HG02943 (cell line): ENCODE measurements around the gene FALEC.
"Not testable (repeated sequence)": the region's sequence is repeated elsewhere in the genome, so short reads cannot be mapped to it uniquely, and the experiment has no call there.

Source experiments
- ATAC-seq: cut with Tn5 transposase; IDR thresholded peaks from one replicate; pipeline ENCODE4 v1.9.1; 2021; ENCODE audit warnings: mild to moderate bottlenecking, low read depth, moderate library complexity; ENCODE audit not compliant: unreplicated experiment

The FALEC gene

DNA sequence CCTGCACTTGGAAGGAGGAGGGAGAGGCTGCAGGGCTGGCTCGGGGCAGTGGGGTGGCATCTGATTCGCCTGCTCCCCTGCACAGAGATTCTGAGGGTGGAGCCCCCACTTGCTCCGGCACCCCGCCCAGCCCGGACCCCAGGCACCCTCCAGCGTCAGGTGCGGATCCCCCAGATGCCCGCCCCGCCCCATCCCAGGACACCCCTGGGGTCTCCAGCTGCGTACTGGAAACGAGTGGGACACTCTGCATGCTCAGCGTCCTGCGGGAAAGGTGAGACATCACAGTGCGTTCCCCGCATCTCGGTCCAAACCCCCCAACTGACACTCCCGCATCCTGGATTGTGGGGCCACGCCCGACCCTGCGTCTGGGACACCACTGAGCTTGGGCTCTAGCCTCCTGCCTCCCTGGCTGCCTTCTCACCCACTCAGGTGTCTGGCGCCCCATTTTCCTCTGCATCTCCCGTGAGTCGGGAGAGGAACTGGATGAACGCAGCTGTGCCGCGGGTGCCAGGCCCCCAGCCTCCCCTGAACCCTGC is 41.6 kb downstream of the FALEC start:
- ATAC-seq: no peak

DNA sequence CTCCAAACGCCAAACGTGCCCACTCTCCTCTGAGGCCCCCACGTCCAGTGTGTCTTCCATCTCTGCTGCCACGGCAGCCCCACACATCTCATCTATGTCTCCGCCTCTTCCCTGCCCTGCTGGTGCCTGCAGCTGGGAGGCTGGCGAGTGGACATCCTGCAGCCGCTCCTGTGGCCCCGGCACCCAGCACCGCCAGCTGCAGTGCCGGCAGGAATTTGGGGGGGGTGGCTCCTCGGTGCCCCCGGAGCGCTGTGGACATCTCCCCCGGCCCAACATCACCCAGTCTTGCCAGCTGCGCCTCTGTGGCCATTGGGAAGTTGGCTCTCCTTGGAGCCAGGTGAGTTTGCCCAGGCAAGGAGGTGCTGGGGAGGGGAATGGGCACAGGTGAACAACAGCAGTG is 42.3 kb downstream of the FALEC start:
- no peak for ATAC-seq

DNA sequence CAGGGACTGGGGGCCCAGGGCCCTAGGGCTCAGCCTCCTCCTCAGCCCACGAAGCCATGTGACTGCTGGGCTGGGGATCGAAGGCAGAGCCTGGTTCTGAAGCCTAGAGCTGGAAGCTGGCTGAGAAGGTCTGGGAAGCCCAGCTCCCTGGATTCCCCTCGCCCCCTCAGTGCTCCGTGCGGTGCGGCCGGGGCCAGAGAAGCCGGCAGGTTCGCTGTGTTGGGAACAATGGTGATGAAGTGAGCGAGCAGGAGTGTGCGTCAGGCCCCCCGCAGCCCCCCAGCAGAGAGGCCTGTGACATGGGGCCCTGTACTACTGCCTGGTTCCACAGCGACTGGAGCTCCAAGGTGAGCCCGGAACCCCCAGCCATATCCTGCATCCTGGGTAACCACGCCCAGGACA is 42.8 kb downstream of the FALEC start:
- ATAC-seq: no peak

DNA sequence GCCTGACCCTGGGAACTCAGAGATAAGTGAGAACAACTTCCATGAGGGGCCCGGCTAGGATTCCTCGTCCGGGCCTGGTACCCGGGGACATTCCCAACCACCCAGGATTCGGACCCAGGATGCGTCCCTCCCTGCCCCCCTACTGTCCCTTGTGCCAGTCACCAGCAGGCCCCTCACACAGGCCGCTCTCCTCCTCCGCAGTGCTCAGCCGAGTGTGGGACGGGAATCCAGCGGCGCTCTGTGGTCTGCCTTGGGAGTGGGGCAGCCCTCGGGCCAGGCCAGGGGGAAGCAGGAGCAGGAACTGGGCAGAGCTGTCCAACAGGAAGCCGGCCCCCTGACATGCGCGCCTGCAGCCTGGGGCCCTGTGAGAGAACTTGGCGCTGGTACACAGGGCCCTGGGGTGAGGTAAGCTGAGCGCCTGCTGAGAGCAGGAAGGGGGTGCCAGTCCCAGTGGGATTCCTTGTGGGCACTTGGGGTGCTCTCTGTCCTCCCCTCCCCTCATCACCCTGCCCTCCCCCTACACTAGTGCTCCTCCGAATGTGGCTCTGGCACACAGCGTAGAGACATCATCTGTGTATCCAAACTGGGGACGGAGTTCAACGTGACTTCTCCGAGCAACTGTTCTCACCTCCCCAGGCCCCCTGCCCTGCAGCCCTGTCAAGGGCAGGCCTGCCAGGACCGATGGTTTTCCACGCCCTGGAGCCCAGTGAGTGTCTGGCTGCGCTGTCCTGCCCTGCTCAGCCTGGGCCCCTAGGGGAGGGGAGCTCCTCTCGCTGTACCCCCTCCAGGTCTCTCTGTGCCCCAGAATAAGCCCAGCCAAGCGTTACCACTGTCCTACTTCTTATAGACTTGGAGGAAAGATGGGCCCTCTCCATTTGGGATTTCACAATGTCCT is 43.5 kb downstream of the FALEC start:
- no peak for ATAC-seq

DNA sequence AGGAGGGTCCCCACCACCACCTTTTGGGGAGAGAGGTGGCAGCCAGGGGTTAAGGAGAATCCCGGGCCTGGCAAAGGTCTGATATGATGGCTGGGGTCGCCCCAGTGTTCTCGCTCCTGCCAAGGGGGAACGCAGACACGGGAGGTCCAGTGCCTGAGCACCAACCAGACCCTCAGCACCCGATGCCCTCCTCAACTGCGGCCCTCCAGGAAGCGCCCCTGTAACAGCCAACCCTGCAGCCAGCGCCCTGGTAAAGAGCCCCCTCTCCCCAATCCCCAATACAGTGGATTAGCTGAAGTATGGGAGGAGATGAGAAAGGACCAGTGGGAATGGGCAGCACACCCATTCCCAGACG is 44.1 kb downstream of the FALEC start:
- ATAC-seq: no peak

DNA sequence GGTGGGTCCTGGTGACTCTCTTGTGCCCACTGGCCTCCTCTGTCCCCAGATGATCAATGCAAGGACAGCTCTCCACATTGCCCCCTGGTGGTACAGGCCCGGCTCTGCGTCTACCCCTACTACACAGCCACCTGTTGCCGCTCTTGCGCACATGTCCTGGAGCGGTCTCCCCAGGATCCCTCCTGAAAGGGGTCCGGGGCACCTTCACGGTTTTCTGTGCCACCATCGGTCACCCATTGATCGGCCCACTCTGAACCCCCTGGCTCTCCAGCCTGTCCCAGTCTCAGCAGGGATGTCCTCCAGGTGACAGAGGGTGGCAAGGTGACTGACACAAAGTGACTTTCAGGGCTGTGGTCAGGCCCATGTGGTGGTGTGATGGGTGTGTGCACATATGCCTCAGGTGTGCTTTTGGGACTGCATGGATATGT is 44.5 kb downstream of the FALEC start:
- ATAC-seq: no peak

DNA sequence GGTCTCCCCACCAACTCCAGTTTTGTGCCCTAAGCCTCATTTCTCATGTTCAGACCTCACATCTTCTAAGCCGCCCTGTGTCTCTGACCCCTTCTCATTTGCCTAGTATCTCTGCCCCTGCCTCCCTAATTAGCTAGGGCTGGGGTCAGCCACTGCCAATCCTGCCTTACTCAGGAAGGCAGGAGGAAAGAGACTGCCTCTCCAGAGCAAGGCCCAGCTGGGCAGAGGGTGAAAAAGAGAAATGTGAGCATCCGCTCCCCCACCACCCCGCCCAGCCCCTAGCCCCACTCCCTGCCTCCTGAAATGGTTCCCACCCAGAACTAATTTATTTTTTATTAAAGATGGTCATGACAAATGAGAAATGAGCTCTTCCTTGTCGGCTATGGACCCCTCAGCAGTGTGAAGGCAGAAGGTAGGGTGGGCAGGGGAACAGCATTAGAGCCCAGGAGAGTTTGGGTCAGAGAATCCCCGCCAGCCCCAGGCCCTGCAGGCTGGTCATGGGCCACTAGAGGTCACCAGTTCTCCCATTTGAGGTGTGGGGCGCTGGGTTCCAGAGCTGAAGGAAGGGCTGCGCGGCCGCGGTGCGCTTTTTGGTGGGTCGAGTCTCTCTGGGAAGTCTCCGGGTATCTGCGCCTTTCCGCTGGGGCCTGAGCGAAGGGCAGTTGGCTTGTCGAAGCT is 45.2 kb downstream of the FALEC start:
- no peak for ATAC-seq

DNA sequence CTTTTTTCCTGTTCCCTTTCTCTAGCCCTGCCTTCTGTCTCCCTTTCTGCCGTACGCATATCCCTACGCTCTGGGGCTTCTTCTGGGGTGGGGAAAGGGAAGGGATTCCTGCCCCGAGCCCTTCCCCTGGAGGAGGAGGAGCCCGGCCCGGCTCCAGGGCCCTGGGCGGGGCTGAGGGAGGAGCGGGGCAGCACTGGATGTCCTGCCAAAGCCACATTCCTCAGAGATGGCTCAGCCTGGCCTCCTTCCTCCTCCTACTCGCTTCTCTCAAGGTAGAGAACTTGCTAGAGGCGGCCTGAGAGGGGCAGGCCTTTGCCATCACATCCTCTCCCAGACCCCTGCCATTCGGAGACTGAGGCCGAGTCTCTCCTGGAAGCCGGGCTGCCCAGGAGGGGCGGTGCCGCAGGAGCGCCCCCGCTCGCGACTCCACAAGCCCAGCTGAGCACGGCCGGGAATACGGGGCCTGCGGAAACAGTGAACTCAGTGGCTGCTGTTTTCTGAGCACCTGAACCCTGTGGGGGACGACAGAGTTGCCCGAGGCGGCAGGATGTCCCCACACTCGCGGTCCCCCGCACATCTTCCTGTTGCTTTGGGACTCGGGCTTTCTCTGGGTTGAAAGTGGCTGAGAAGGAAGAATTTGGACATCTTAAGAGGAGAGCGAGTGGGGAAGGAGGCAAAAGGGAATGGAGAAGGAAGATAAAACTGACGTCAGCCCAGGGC is 45.9 kb downstream of the FALEC start:
- ATAC-seq: no peak

DNA sequence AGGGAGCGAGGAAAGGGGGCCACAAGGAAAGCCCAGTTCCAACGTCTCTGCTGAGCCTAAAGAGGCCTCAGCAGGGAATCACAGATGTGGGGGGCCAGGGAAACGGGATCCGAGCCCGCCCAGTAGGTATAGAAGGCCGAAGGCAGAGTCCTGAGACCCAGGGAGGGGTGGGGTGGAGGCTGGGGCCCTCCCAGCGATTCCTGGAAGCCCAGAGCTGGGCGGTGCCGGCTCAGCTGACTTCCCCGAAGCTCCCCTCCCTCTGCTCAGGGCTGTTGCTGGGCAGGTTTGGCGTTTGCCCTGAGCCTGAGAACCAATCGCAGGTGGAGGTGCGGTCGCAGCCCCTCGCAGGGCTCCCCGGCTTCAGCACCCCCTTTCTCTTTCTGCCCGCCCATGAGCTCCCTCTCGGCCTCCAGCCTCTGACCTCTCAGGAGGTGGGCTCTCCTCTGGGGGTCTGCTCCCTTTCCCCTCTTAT is 46.5 kb downstream of the FALEC start:
- peak; percentile 37 for ATAC-seq

DNA sequence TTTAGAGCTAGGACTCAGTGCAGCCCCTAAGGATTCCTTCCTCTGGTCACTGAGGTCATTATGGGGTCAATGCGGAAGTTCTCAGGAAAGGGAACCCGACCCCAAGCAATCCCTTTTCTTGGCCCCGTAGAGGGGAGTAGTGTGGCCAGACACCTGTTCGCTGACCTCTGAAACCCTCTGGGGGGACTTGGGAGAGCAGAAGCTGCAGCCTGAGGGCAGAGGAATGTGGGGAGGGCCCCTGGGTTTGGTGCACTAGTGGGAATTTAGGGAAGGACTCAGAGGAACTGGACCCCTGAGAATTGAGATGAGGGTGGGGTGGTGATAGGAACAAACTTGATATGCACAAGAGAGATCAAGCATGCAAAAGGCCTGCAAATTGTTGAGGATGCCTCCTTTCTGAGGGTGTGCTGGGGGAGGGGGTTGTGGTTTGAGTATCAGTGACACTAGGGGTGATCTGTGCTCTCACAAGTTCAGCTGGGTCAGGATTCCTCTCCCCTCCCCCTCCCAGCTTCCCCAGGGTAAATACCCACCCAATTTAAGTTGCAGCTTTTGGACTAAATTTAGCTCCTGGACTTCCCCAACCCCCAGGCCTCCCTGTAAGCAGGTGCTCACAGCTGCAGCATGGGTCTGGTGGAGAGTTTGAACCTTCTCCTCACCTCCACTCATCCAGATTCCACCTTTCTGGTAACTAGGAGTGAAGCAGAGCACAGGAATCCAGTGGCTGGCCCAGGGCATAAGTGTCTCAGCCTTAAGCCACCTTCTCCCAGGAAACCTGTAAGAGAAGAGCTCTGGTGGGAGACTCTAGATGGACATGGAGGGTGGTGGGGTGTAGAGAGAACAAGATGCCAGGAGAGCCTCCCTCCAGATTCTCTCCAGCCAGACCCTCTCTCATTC is 47.1 kb downstream of the FALEC start:
- ATAC-seq: peak; percentile 32

DNA sequence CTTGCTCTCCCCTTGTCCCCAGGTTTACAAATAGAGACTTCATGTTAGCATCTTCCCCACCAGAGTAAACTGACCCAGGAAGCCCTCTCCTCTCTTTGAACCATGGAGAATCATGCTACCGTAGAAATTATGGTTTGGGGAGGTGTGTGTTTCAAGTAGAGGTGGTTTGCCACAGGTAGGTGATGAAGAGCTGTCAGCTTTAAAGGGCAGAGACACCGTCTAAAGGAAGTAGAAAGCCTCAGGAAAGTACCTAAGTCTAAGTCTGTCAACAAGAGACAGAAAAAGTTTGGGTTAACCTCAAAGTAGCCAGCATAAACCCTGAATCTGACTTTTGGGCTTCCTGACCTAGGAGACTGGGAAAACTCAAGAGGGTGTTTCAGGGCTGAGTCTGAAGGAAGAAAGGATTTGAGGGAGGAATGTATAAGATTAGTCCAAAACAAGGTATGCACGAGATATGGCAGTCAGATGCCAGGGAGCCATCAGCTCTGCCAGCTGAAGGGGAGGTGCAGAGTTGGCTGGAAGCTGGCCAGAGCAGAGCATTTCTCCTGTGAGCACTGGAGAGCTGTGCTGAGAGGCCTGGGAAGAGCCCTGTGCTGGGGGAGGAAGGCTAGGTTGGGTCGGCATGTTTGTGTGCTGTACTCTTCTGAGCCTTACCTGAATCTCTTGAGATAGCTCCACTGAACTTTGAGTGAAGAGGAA is 47.9 kb downstream of the FALEC start:
- ATAC-seq: peak; percentile 32

DNA sequence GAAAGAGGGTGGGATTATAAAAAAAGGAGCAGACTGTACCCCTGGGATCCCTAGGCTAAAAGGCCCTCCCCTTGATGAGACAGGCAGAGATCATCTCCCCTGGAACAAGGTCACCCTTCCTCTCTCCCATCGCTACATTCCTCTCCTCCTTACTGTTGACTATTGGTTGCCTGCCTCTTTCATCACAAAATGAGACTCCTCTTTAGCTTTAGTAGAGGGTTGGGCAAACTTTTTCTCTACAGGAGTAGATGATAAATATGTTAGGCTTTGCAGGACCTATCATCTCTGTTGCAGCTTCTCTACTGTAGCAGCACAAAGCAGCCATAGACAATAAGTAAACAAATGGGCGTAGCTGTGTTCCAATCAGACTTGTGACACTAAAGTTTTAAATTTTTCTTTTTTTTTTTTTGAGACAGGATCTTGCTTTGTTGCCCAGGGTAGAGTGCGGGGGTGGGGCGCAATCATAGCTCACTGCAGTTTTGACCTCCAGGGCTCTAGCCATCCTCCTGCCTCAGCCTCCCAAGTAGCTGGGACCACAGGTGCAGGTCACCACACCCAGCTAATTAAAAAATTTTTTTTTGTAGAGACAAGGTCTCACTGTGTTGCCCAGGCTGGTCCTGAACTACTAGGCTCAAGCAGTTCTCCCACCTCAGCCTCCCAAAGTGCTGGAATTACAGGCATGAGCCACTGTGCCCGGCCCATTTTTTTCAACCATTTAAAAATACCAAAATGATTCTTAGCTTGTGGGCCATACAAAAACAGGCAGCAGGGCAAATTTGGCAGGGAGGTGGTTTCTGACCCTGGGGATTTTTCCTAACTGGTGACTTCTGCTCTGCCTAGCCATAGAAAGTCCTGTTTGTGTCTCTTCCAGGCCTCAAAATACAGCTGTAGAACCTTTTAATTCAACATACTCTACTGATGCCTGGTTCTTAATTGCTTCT is 48.8 kb downstream of the FALEC start:
- ATAC-seq: no peak

DNA sequence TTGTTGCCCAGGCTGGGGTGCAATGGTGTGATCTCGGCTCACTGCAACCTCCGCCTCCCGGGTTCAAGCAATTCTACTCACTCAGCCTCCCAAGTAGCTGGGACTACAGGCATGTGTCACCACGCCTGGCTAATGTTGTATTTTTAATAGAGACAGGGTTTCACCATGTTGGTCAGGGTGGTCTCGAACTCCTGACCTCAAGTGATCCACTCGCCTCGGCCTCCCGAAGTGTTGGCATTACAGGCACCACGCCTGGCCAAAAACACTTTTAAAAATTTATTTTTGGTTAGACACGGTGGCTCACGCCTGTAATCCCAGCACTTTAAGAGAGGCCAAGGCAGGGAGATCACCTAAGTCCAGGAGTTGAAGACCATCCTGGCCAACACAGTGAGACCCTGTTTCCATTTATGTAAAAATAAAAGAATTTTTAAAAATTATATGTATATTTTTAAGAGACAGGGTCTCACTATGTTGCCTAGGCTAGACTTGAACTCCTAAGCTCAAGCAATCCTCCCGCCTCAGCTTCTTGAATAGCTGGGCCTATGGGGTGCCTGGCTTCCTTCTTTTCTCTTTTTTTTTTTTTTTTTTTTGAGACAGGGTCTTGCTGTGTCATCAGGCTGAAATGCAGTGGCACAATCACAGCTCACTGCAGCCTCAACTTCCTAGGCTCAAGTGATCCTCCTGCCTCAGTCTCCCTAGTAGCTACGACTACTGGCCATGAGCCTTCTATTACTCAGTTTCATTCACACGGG is 49.9 kb downstream of the FALEC start:
- ATAC-seq: not testable (repeated sequence)

DNA sequence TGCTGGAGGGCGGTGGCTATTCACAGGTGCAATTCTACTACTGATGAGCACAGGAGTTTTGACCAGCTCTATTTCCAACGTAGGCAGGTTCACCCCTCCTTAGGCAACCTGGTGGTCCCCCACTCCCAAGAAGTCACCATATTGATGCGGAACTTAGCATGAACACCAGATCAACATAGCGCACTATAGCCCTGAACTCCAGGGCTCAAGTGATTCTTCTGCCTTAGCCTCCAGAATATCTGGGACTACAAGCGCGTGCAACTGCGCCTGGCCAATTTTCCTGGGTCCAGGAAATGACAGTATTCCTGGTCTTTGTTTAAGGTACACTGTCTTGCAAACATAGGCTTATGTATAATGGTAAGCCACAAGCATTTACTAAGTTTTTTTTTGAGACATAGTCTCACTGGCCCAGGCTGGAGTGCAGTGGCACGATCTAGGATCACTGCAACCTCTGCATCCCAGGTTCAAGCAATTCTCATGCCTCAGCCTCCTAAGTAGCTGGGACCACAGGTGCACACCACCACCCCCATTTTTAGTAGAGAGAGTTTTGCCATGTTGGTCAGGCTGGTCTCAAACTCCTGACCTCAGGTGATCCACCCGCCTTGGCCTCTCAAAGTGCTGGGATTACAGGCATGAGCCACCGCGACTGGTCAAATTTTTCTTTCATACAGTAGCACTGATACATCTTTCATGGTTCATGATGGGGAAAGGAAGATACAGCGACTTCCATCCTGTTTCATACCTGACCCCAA is 51.2 kb downstream of the FALEC start:
- ATAC-seq: no peak

DNA sequence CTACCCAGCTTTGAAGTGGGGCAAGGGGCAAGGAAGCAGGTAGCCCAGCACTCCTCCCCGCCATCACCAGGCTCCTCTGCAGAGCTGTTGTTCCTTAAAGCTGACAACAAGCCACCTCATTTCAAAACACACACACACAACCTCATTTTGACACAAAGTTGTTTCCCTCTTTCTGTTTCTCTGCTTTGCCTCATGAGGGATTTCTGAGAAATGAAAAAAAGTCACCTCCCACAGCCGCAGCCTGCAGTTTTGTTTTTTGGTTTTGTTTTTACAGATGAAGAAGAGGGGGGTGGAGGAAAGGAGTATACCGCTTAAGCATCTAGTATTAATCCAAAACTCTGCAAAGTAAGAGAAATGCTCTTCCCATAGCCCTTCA is 51.8 kb downstream of the FALEC start:
- peak; percentile 30 for ATAC-seq

DNA sequence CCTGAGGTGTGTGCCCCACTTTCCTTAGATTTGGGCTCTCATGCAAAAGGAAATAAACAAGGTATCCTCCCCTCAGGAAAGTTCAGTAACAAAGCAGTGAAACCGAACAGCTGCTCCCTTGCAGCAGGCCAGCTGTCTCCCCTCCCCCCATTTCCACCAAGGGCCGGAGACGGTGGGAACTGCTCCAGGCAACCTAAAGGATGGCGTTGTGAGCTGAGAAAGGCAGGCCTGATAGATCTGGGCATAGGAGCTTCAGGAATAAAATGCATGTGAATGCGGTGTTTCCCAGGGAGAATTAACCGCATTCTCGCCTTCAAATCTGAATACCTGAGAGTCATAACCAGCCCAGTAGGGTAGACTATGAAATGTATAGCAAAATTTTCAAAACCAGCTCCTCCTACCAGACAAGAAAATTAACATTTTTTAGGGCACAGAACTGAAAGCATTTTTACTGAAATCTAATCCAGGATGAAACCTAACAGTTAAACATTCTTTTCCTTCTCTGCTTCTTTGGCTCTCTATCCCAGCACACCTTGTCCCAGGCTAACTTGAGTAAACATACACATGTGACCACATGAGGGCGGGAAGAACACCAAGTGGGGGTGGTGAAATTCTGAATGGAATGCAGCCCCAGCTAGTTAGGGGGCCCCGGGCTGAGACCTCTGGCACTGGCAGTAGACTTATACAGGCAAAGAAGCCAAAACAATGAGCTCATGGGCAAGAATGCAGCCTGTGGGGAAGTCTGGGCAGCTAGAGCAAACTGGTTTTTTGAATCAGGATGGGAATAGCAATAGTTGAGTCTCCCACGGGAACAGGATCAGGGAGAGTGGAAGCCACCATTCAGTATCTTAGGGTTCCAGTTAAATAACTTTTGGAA is 52.4 kb downstream of the FALEC start:
- peak; percentile 15 for ATAC-seq
